GM12801 (cell line): ENCODE results near the gene CTU1.

Source experiments
- CTCF ChIP-seq: IDR thresholded peaks from one replicate; pipeline ENCODE4 v1.5.1; 2011; ENCODE audit warnings: control low read depth; ENCODE audit not compliant: insufficient read length; ENCODE audit errors: extremely low read depth

Gene CTU1

DNA sequence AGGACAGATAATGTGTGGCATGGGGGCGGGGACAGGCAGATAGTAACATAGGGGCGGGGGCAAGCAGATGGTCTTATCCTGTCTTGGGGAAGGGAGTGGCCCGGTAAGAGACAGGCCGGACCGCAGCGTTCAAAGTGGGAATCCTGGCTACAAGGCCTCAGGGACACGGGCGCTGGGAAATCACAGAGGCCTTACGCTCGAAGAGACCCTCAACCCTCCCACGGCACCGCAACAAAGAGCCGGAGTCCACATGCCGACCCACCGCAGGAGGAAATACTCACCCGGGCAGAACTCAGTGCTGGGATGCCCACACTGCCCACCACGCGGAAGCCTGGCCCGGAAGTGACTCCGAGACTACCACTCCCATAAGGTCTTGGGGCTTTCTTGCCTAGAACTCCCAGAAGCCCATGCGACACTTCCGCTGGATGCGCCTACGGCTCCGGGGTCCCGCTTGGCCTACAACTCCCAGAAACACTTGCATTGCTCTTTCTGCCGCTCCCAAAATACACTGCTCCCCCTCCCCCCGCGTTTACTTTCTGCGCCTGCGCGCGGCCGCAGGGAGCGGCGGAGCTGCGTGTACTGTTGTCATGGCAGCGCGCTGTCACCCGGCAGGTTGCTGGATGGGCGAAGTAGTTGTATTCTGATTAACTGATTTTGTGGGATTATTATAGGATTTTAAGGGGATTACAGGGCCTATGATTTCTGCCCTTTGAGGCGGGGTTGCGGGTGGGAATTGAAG is at the start of gene CTU1:
CTU1 (minus strand) TSS at position 344 of the 739 bp plus-strand sequence. CDS start 3,840 bp downstream, outside the sequence.
- no peak for TF ChIP-seq CTCF

DNA sequence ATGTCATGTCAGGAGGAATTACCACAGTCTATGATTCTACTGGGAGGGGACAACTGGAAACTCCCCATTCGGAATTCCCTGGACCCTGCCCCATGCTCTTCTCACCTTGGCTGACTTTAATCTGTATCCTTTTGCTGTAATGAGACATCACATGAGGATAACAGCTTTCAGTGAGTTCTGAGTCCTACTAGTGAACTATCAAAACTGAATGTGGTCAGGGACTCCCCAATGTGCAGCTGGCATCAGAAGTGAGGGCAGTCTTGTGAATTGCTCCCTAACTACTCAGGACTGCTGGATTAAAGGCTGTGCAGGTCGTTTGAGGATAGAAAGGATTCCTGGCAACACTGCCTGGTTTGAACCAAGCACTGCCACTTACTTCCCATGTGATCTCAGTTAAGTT is 49.1 kb upstream of the CTU1 start:
- no peak for TF ChIP-seq CTCF

DNA sequence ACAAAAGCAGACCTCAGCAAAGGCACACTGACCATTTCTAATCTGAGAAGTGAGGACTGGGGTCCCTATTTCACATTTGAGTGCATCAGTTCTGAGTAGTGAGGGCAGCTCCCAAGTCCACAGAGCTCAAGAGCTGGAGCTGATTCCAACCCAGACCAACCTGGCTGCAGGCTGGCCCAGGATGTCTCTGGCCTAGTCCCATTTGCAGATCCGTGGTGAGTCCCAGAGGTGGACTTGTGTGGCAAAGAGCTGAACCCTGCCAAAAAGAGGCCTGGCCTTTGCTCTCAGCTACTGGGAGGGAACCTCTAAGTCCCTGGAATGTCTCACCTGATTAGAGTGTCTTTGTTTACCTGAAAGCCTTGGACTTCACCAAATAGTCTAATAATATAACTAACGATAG is 48.5 kb upstream of the CTU1 start:
- TF ChIP-seq CTCF = no peak

DNA sequence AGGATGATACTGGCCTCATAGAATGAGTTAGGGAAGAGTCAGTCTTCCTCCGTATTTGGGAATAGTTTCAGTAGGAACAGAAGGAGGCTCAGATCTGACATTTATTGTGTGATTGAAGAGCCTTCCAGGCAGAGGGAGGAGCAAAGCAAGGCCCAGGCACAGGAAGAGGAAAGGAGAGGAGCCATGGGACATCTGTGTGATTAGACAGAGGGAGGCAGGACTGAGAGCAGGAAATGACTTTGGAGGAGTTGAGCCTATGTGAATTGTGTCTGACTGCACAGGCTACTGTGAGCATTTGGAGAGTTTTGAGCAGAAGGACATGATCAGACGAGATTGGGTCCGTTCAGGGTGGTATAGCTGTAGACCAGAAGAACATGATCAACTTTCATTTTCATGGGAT is 42.4 kb upstream of the CTU1 start:
- no peak for TF ChIP-seq CTCF

DNA sequence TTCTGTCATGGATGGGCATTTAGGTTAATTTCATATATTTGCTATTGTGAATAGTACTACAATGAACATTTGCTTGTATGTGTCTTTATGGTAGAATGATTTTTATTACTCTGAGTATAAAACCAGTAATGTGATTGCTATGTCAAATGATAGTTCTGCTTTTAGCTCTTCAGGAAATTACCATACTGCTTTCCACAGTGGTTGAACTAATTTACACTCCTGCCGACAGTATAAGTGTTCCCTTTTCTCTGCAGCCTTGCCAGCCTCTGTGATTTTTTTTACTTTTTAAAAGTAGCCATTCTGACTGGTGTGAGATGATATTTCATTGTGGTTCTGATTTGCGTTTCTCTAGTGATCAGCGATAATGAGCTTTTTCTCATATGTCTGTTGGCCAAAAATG is 40.4 kb upstream of the CTU1 start:
- TF ChIP-seq CTCF = no peak

DNA sequence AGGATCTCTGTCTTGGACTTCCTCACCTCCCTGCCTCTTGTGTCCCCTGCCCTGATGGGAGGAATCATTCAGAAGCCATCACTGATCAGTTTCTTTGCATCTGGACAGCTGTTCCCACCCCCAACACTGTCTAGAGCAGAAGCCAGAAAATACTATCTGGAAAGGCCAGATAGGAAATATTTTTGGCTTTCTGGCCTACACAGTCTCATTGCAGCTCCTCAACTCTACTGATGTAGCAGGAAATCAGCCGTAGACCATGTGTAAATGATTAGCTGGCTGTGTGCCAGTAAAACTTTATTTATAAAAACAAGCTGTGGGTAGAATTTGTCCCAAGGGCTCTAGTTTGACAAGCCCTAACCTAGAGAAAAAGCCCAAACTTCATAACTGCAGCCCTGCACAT is 39.5 kb upstream of the CTU1 start:
- TF ChIP-seq CTCF = no peak

- no peak for TF ChIP-seq CTCF
Observed at GRCh38 chr19:51146751-51147150, 38.5 kb upstream of the CTU1 start.
